HEK293 (cell line): ENCODE measurements around the gene FAM234B.
A peak's percentile ranks its signal among the peaks of the same experiment; 100 is the strongest.

Experiments
- CTCF ChIA-PET: fragments of 350-600 bp; formaldehyde crosslinking; extraction: SDS; loops from one replicate; lab custom pipeline; 2021; ENCODE audit warnings: antibody characterized with exemption; lab: Yijun Ruan, JAX
- POLR2A ChIA-PET: fragments of 300-600 bp; formaldehyde crosslinking; extraction: SDS; loops from one replicate; lab custom pipeline; 2020; ENCODE audit warnings: antibody characterized with exemption, inconsistent platforms; lab: Yijun Ruan, JAX
- H3K27ac ChIP-seq: fragments of 200-500 bp; sonication (Bioruptor generic); 2 replicates; pipeline ENCODE4 v1.5.1; 2014; ENCODE audit warnings: low read depth, low read length, control low read depth, inconsistent platforms; ENCODE audit errors: extremely low read depth
- H3K36me3 ChIP-seq, 2 experiments: fragments of 200-500 bp in 1 of 2; sonication (Bioruptor generic) in 1 of 2; 1 replicate in 1 of 2; 2 replicates in 1 of 2; pipeline ENCODE4 v1.5.1; 2014 to 2017; ENCODE audit warnings: inconsistent platforms in 2 of 2, low read length in 2 of 2; ENCODE audit not compliant: control insufficient read depth in 2 of 2, insufficient read depth in 1 of 2
- H3K4me1 ChIP-seq: fragments of 200-500 bp; sonication (Bioruptor generic); 2 replicates; pipeline ENCODE4 v1.5.1; 2014; ENCODE audit warnings: mild to moderate bottlenecking, low read length, inconsistent platforms; ENCODE audit not compliant: control insufficient read depth, insufficient read depth
- H3K4me3 ChIP-seq: 2 replicates; pipeline ENCODE4 v1.5.1; 2011; ENCODE audit warnings: low read depth, mild to moderate bottlenecking, control low read depth, low read length, moderate library complexity
- H3K9me3 ChIP-seq: fragments of 200-500 bp; sonication (Bioruptor generic); 2 replicates; pipeline ENCODE4 v1.5.1; 2014; ENCODE audit warnings: low read depth, low read length, inconsistent platforms; ENCODE audit not compliant: control insufficient read depth, insufficient read depth
- BCL6B ChIP-seq: fragments of 450-650 bp; formaldehyde crosslinking; IDR thresholded peaks from 2 replicates; pipeline ENCODE4 v1.5.1; 2017; ENCODE audit warnings: missing biosample characterization, missing genetic modification characterization
- PBX3 ChIP-seq: sonication (generic); formaldehyde crosslinking; IDR thresholded peaks from 2 replicates; pipeline ENCODE4 v1.8.1; 2022; ENCODE audit warnings: mild to moderate bottlenecking, moderate library complexity, missing genetic modification reagents
- SALL2 ChIP-seq: fragments of 450-650 bp; formaldehyde crosslinking; IDR thresholded peaks from 2 replicates; pipeline ENCODE4 v1.5.0; 2017; ENCODE audit warnings: missing biosample characterization, mild to moderate bottlenecking, missing genetic modification characterization, borderline replicate concordance
- SETDB1 ChIP-seq: IDR thresholded peaks from one replicate; pipeline ENCODE4 v1.6.1; 2017; ENCODE audit warnings: mild to moderate bottlenecking, low read length, moderate library complexity, mixed read lengths; ENCODE audit not compliant: insufficient read length
- SP3 ChIP-seq: fragments of 450-650 bp; formaldehyde crosslinking; IDR thresholded peaks from 2 replicates; pipeline ENCODE4 v1.5.1; 2016; ENCODE audit warnings: missing biosample characterization, missing genetic modification characterization
- ZBTB17 ChIP-seq: fragments of 450-650 bp; formaldehyde crosslinking; IDR thresholded peaks from 2 replicates; pipeline ENCODE4 v1.5.1; 2016; ENCODE audit warnings: missing biosample characterization, missing genetic modification characterization
- ZBTB49 ChIP-seq: fragments of 450-650 bp; formaldehyde crosslinking; IDR thresholded peaks from 2 replicates; pipeline ENCODE4 v1.5.1; 2016; ENCODE audit warnings: missing biosample characterization, missing genetic modification characterization, low read depth
- ZNF121 ChIP-seq: fragments of 450-650 bp; formaldehyde crosslinking; IDR thresholded peaks from 2 replicates; pipeline ENCODE4 v1.5.1; 2016; ENCODE audit warnings: missing biosample characterization, missing genetic modification characterization
- ZNF133 ChIP-seq: fragments of 450-650 bp; formaldehyde crosslinking; IDR thresholded peaks from 2 replicates; pipeline ENCODE4 v1.5.1; 2016; ENCODE audit warnings: missing biosample characterization, missing genetic modification characterization
- ZNF155 ChIP-seq: fragments of 450-650 bp; formaldehyde crosslinking; IDR thresholded peaks from 2 replicates; pipeline ENCODE4 v1.5.1; 2016; ENCODE audit warnings: missing biosample characterization, missing genetic modification characterization
- ZNF157 ChIP-seq: fragments of 450-650 bp; formaldehyde crosslinking; IDR thresholded peaks from 2 replicates; pipeline ENCODE4 v1.5.1; 2016; ENCODE audit warnings: missing biosample characterization, missing genetic modification characterization
- ZNF19 ChIP-seq: fragments of 450-650 bp; formaldehyde crosslinking; IDR thresholded peaks from 2 replicates; pipeline ENCODE4; 2016; ENCODE audit warnings: missing biosample characterization, missing genetic modification characterization, low read depth
- ZNF248 ChIP-seq: fragments of 450-650 bp; formaldehyde crosslinking; IDR thresholded peaks from 2 replicates; pipeline ENCODE4 v1.5.1; 2017; ENCODE audit warnings: missing biosample characterization, missing genetic modification characterization
- ZNF416 ChIP-seq: fragments of 450-650 bp; formaldehyde crosslinking; IDR thresholded peaks from 2 replicates; pipeline ENCODE4 v1.5.1; 2016; ENCODE audit warnings: missing biosample characterization, missing genetic modification characterization
- ZNF426 ChIP-seq: fragments of 450-650 bp; formaldehyde crosslinking; IDR thresholded peaks from 2 replicates; pipeline ENCODE4 v1.5.1; 2017; ENCODE audit warnings: missing biosample characterization, missing genetic modification characterization, mild to moderate bottlenecking, inconsistent platforms, moderate library complexity
- ZNF501 ChIP-seq: fragments of 450-650 bp; formaldehyde crosslinking; IDR thresholded peaks from 2 replicates; pipeline ENCODE4 v1.5.1; 2016; ENCODE audit warnings: missing biosample characterization, missing genetic modification characterization
- ZNF558 ChIP-seq: fragments of 450-650 bp; formaldehyde crosslinking; IDR thresholded peaks from 2 replicates; pipeline ENCODE4 v1.5.1; 2016; ENCODE audit warnings: missing biosample characterization, missing genetic modification characterization
- ZNF654 ChIP-seq: fragments of 450-650 bp; formaldehyde crosslinking; IDR thresholded peaks from 2 replicates; pipeline ENCODE4 v1.5.1; 2016; ENCODE audit warnings: low read depth, missing biosample characterization, missing genetic modification characterization
- ZNF677 ChIP-seq: fragments of 450-650 bp; IDR thresholded peaks from 2 replicates; pipeline ENCODE4 v1.5.0; 2018; ENCODE audit warnings: missing biosample characterization, mild to moderate bottlenecking, missing genetic modification characterization, moderate library complexity
- ZSCAN18 ChIP-seq: fragments of 450-650 bp; formaldehyde crosslinking; IDR thresholded peaks from 2 replicates; pipeline ENCODE4 v1.5.1; 2016; ENCODE audit warnings: missing biosample characterization, missing genetic modification characterization
- ZSCAN23 ChIP-seq: fragments of 450-650 bp; formaldehyde crosslinking; IDR thresholded peaks from 2 replicates; pipeline ENCODE4 v1.5.1; 2016; ENCODE audit warnings: missing biosample characterization, missing genetic modification characterization
- TF ChIP-seq, protein P1 (sequence below): fragments of 450-650 bp; formaldehyde crosslinking; IDR thresholded peaks from 2 replicates; pipeline ENCODE4 v1.5.1; 2016; ENCODE audit warnings: missing biosample characterization, missing genetic modification characterization
- TF ChIP-seq, protein P2 (sequence below): fragments of 450-650 bp; formaldehyde crosslinking; optimal IDR thresholded peaks from 2 replicates; pipeline ENCODE3; 2016; ENCODE audit warnings: missing biosample characterization, mild to moderate bottlenecking, missing genetic modification characterization

Gene FAM234B

GRCh38 chr12:13022851-13023271 lies 21.3 kb upstream of the FAM234B start (continued):
- no peak for TF ChIP-seq ZNF133

DNA sequence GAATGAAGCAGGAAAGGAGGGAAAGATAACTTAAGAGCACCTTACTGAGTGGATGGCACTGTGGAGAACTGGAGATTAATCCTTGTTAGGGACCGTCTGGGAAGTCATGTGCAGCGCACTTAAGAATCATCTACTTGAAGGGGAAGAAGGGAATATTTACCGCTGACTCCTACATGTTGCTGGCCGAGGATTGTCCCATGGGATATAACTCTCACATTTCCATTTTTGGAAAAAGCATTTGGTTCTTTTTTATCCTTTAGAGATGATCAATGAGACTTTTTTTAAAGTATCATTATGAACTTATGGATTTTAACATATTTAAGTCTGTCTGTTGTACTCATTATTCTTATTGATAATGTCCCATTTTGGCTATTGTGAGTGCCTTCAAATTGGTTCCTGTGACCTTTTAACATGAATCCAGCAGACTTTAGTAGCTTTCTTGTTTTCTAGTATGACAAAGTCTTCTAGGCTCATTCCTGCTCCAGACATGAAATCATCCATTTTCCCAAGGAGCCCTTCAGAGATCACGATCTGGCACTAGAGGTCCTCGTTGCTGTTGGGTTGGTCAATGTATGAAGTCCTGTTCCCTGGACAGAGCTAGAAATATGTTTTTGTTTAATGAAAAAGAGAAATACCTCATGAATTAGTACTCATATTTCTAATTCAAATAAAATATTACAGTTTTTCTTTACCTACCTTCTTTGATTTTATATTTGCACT lies 20.2 kb upstream of the FAM234B start:
- Histone ChIP-seq H3K4me1 (no peaks in the 10 kb centered on the region), H3K4me3 (no peak overlapping the region), H3K9me3 (no peaks in the 10 kb centered on the region), H3K27ac (no peak overlapping the region), H3K36me3 (no peaks in the 10 kb centered on the region)
- ChIA-PET CTCF (interaction anchor here (0.6 to 4.3 kb wide), 16 partner anchors 11 to 1813 kb away, joined by 3 to 40 read pairs (median 3); no protein-coding TSS in a partner anchor), POLR2A (no interaction called here)
- no peak for TF ChIP-seq ZNF501 (tag by site-specific recombination)
- TF ChIP-seq ZNF654 (tag by site-specific recombination) = peak; percentile 53
- no peak for TF ChIP-seq PBX3 (CRISPR knock-in tag)

GRCh38 chr12:13024531-13024916 lies 19.7 kb upstream of the FAM234B start:
- Histone ChIP-seq H3K27ac (no peak overlapping the region), H3K36me3 (no peaks in the 10 kb centered on the region), H3K4me1 (no peaks in the 10 kb centered on the region), H3K9me3 (no peaks in the 10 kb centered on the region), H3K4me3 (no peak overlapping the region)
- TF ChIP-seq ZNF157 (tag by site-specific recombination) = no peak
- TF ChIP-seq ZNF677 (tag by site-specific recombination) = no peak
- TF ChIP-seq, protein P1, sequence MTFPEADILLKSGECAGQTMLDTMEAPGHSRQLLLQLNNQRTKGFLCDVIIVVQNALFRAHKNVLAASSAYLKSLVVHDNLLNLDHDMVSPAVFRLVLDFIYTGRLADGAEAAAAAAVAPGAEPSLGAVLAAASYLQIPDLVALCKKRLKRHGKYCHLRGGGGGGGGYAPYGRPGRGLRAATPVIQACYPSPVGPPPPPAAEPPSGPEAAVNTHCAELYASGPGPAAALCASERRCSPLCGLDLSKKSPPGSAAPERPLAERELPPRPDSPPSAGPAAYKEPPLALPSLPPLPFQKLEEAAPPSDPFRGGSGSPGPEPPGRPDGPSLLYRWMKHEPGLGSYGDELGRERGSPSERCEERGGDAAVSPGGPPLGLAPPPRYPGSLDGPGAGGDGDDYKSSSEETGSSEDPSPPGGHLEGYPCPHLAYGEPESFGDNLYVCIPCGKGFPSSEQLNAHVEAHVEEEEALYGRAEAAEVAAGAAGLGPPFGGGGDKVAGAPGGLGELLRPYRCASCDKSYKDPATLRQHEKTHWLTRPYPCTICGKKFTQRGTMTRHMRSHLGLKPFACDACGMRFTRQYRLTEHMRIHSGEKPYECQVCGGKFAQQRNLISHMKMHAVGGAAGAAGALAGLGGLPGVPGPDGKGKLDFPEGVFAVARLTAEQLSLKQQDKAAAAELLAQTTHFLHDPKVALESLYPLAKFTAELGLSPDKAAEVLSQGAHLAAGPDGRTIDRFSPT = no peak
- TF ChIP-seq ZNF416 (tag by site-specific recombination) = no peak
- no peak for TF ChIP-seq SP3 (tag by site-specific recombination)
- no peak for TF ChIP-seq ZNF155 (tag by site-specific recombination)
- no peak for TF ChIP-seq ZNF19 (tag by site-specific recombination)
- TF ChIP-seq ZNF121 (tag by site-specific recombination) = no peak
- TF ChIP-seq ZSCAN18 = no peak
- TF ChIP-seq ZBTB17 = no peak
- no peak for TF ChIP-seq ZNF248 (tag by site-specific recombination)
- no peak for TF ChIP-seq ZBTB49 (tag by site-specific recombination)
- TF ChIP-seq ZNF558 = no peak
- no peak for TF ChIP-seq ZNF426 (tag by site-specific recombination)
- TF ChIP-seq BCL6B (tag by site-specific recombination) = no peak
- no peak for TF ChIP-seq SETDB1
- TF ChIP-seq, protein P2, sequence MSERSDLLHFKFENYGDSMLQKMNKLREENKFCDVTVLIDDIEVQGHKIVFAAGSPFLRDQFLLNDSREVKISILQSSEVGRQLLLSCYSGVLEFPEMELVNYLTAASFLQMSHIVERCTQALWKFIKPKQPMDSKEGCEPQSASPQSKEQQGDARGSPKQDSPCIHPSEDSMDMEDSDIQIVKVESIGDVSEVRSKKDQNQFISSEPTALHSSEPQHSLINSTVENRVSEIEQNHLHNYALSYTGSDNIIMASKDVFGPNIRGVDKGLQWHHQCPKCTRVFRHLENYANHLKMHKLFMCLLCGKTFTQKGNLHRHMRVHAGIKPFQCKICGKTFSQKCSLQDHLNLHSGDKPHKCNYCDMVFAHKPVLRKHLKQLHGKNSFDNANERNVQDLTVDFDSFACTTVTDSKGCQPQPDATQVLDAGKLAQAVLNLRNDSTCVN (tag by site-specific recombination) = no peak
- TF ChIP-seq ZSCAN23 (tag by site-specific recombination) = no peak
- TF ChIP-seq SALL2 (tag by site-specific recombination) = no peak
- CTCF ChIA-PET = interaction anchor here (0.6 to 4.3 kb wide), 15 partner anchors 11 to 1143 kb away, joined by 3 to 40 read pairs (median 4); no protein-coding TSS in a partner anchor
- POLR2A ChIA-PET = no interaction called here
